Thoracic aorta (tissue), 2 donors: ENCODE results near the gene WNK3. TPM values are rescaled to one million over a fixed set of nuclear protein-coding genes. Genes with fewer than 3 reads are reported as not detected.

Experiments used
- ATAC-seq: fragments of 150-250 bp; one replicate; pipeline ENCODE4 v1.8.0; 2017; ENCODE audit warnings: low read depth; ENCODE audit not compliant: insufficient number of reproducible peaks, low FRiP score
- DNase-seq: peaks from one replicate; pipeline ENCODE4 v3.0.0-alpha.2; 2020; ENCODE audit warnings: low spot score
- H3K27ac ChIP-seq, 2 donors: fragments of 200-600 bp; sonication (generic); 1 replicate in 1 of 2; 2 replicates in 1 of 2; pipeline ENCODE4 v1.5.1; 2016; ENCODE audit warnings: mild to moderate bottlenecking in 2 of 2, moderate library complexity in 2 of 2
- H3K27me3 ChIP-seq: fragments of 200-600 bp; sonication (generic); replicated peaks from 2 replicates; pipeline ENCODE4 v1.6.0; 2016; ENCODE audit warnings: mild to moderate bottlenecking; ENCODE audit not compliant: insufficient read depth
- H3K36me3 ChIP-seq: fragments of 200-600 bp; sonication (generic); one replicate; pipeline ENCODE4 v1.5.1; 2016
- H3K4me1 ChIP-seq, 2 donors: fragments of 200-600 bp; sonication (generic); 1 replicate in 1 of 2; 2 replicates in 1 of 2; pipeline versions ENCODE4 v1.5.1 to v1.6.0; 2016; ENCODE audit warnings: low read depth in 2 of 2, mild to moderate bottlenecking in 1 of 2; ENCODE audit not compliant: control insufficient read depth in 1 of 2
- H3K4me3 ChIP-seq: fragments of 200-600 bp; sonication (generic); 2 replicates; pipeline ENCODE4 v1.5.1; 2016; ENCODE audit warnings: mild to moderate bottlenecking
- H3K9me3 ChIP-seq: fragments of 200-600 bp; sonication (generic); 2 replicates; pipeline ENCODE4 v1.5.1; 2016
- total RNA-seq, 2 donors: library from RNA; depleted of rRNA; stranded (reverse); fragments of >200 nt; gene quantifications; one replicate each; pipeline versions ENCODE4 v1.1.0 to v1.2.3, GENCODE V29; 2016
- TF ChIP-seq, protein P1 (sequence below): fragments of 200-600 bp; sonication (generic); IDR thresholded peaks from one replicate; pipeline ENCODE4 v1.5.1; 2019; ENCODE audit warnings: antibody characterized with exemption

The WNK3 gene
- total RNA-seq, 2 donors from 2014 or later = 2.8 to 3.7 TPM

DNA sequence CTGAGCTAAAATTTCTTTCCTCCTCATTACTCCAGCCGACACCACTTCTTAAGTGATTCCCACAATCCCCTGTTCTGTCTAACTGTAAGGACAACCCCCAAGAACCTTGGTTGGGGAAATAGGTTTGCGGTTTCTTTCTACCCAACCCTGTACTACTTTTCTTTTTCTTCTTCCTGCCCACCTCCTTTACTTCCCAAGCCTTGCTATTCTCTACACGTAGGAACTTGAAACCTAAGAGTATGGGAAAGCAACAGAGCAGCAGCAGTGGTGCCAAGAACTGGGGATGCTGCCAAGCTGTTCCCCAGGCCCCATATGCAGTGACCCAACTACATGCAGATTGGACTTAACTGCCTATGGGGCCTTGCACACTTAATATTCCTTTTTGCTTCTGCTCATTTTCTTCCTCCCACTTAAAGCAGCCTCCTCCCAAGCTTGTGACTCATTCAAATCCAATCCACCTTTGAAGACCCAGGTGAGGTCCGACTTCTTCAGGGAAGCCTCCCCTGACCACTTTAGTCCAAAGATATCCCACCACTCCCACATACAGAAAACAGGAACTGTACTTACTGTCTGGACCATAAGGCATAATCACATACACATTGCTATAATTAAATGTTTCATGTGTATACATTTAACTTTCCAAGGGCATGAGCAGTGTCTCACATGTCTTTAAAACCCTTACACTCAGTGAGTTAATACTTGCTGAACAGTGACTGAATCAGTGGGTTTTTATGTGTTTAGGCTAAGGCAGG is 176.5 kb downstream of the WNK3 start:
- peaks cover 11 to 28% of the 10 kb centered on the region in 2 donors for H3K4me1 ChIP-seq
- TF ChIP-seq, protein P1, sequence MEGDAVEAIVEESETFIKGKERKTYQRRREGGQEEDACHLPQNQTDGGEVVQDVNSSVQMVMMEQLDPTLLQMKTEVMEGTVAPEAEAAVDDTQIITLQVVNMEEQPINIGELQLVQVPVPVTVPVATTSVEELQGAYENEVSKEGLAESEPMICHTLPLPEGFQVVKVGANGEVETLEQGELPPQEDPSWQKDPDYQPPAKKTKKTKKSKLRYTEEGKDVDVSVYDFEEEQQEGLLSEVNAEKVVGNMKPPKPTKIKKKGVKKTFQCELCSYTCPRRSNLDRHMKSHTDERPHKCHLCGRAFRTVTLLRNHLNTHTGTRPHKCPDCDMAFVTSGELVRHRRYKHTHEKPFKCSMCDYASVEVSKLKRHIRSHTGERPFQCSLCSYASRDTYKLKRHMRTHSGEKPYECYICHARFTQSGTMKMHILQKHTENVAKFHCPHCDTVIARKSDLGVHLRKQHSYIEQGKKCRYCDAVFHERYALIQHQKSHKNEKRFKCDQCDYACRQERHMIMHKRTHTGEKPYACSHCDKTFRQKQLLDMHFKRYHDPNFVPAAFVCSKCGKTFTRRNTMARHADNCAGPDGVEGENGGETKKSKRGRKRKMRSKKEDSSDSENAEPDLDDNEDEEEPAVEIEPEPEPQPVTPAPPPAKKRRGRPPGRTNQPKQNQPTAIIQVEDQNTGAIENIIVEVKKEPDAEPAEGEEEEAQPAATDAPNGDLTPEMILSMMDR = no peak
- no peaks in the 10 kb centered on the region for H3K9me3 ChIP-seq
- H3K4me3 ChIP-seq = peak overlapping the region; percentile 84
- no peaks in the 10 kb centered on the region for H3K27me3 ChIP-seq
- ATAC-seq (no peak), DNase-seq (no peak)
- peak overlapping the region in 1 of 2 donors; percentile 91 for H3K27ac ChIP-seq
- no peaks in the 10 kb centered on the region for H3K36me3 ChIP-seq

- Histone ChIP-seq H3K27me3 (no peaks in the 10 kb centered on the region), H3K27ac (no peak overlapping the region), H3K4me1 (peaks cover 11 to 28% of the 10 kb centered on the region in 2 donors), H3K36me3 (no peaks in the 10 kb centered on the region), H3K4me3 (peak overlapping the region; percentile 23), H3K9me3 (no peaks in the 10 kb centered on the region)
- TF ChIP-seq, protein P1 = no peak
- no peak for DNase-seq
- no peak for ATAC-seq
Observed at GRCh38 chrX:54180403-54180802, 177.4 kb downstream of the WNK3 start.

DNA sequence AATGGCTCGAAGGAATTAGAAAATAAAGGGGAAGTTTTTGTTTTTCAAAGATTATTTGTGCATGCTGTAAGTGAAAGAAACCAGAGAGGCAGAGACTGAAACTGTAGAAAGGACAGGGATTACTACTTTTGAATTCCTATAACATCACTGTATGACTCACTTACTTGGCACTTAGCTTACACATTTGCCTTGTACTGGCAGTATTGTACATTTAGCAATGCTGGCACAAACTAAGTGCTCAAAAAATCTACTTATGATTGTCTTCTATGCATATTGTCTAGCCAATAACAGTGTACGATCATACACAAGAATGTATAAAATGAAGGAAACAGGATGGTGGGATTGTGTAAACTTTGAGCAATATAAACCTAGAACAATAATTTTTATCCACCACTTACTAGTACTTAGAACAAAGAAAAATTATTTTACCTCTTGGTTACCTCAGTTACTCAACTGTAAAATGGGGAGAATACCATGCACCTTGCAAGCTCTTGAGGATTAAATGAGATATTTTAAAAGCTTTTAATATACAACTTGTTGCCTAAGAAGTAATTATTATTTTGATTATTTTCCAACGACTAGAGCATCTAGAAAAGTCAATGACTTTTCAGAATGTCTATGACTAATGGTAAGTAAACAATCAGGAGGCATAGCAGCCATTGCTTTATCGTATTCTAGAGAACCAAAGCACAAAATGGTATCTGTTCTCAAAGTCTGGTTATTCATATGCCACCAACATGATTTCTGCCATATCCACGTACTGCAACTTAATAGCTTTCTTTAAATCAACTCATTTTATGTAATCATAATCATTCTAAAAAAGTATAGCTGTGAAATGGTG is 179.5 kb downstream of the WNK3 start:
- Histone ChIP-seq H3K36me3 (no peaks in the 10 kb centered on the region), H3K4me1 (peaks cover 11 to 28% of the 10 kb centered on the region in 2 donors), H3K9me3 (no peaks in the 10 kb centered on the region), H3K27me3 (no peaks in the 10 kb centered on the region), H3K4me3 (no peak overlapping the region), H3K27ac (peak overlapping the region in 1 of 2 donors; percentile 5)
- TF ChIP-seq, protein P1 = no peak
- DNase-seq (no peak), ATAC-seq (no peak)

- peaks cover 11 to 28% of the 10 kb centered on the region in 2 donors for H3K4me1 ChIP-seq
- no peak overlapping the region for H3K27ac ChIP-seq
- H3K36me3 ChIP-seq = no peaks in the 10 kb centered on the region
- no peaks in the 10 kb centered on the region for H3K27me3 ChIP-seq
- H3K4me3 ChIP-seq = no peak overlapping the region
- ATAC-seq (no peak), DNase-seq (no peak)
- TF ChIP-seq, protein P1 = no peak
- H3K9me3 ChIP-seq = no peaks in the 10 kb centered on the region
Observed at GRCh38 chrX:54177306-54177705, 180.5 kb downstream of the WNK3 start.

GRCh38 chrX:54173791-54174190 is 184.1 kb downstream of the WNK3 start:
- DNase-seq (no peak), ATAC-seq (no peak)
- Histone ChIP-seq H3K4me3 (no peak overlapping the region), H3K27me3 (no peaks in the 10 kb centered on the region), H3K36me3 (no peaks in the 10 kb centered on the region), H3K9me3 (no peaks in the 10 kb centered on the region), H3K27ac (no peak overlapping the region), H3K4me1 (peaks cover 0 to 5% of the 10 kb centered on the region in 2 donors)
- TF ChIP-seq, protein P1 = no peak
